Activated naive CD4-positive, alpha-beta T cell treated with Interleukin-2 at 50 U/mL for 16 hours (primary cell): Measurements from ENCODE around the gene NRL.
A peak's percentile ranks its signal among the peaks of the same experiment; 100 is the strongest.

Experiments
- DNase-seq: peaks from one replicate; pipeline ENCODE4 v3.0.0-alpha.2; 2020

NRL gene

GRCh38 chr14:24065408-24065807 is 49.3 kb downstream of the NRL start:
- DNase-seq: no peak

GRCh38 chr14:24064856-24065255 is 49.9 kb downstream of the NRL start:
- no peak for DNase-seq

DNA sequence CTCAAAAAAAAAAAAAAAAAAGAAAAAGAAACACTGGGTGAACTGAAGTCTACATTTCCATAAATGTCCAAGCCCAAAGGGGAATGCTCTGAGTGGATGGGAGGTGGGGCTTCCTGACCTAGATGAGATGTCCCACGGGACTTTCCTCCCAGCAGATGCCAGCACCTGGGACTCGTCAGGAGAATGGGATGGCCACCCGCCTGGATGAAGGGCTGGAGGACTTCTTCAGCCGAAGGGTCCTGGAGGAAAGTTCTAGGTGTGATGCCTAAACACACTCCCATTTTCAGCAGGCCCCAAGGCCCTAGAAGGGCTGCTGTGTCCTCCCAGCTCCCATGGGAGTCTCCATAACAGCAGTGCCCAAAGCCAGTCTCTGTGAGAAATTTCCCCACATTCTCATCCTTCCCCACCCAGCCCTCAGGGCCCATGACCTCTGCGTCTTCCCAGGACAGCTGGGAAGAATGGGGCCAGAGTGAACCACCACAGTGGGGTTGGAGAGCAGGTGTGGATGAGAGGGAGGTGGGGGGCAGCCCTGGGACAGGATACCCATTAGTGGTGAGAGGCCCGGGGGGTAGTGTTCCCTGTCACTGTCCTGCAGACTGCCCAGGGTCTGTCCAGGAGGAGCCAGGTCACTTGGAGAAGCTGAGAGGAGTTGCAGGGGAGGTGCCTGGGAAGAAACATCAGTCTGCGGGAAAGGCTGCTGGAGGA is 50.5 kb downstream of the NRL start:
- DNase-seq: no peak

GRCh38 chr14:24063263-24063836 is 51.4 kb downstream of the NRL start:
- DNase-seq: no peak

GRCh38 chr14:24062216-24062980 is 52.4 kb downstream of the NRL start:
- DNase-seq: no peak

DNA sequence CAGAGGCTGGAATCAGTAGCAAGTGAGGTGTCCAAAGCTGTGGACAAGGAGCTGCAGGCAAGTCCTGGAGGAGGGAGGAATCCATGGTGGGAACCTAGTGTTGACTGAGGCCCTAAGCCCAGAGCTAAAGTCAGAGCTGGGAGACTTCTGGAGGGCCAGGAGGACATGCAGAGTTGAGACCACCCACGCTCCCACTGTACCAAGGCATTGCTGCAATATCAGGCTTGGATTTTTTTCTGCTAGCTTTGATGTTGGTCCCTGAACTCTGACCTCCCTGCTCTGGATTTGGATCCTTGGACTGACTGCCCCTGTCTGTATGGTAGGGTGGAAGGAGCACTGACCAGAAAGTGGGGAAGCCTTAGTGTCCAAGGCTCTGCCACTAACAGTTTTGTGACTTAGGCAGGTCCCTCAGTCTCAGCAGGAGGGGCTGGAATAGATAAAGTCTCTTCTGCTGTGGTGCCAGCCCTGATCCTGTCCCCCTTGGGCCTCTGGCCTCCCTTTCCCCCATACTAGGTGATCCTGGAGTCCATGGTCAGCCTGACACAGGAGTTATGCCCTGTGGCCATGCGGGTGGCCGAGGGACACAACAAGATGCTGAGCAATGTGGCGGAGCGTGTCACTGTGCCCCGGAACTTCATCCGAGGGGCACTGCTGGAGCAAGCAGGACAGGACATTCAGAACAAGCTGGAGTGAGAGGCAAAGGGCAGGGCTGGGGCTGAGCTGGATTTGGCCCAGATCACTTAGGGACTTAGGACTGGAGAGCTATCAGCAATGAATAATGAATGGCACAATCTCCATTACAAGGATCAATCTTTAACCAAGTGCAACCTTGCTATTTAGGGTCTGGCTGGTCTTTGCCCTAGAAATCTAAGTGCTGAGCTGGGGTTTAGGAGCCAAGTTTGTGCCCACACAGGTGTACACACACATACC is 53.5 kb downstream of the NRL start:
- no peak for DNase-seq

GRCh38 chr14:24060443-24060842 is 54.3 kb downstream of the NRL start:
- DNase-seq: no peak

- DNase-seq: no peak
These were observed 54.8 kb downstream of the NRL start for GRCh38 chr14:24059841-24060388.

GRCh38 chr14:24058951-24059475 is 55.7 kb downstream of the NRL start:
- DNase-seq: no peak

GRCh38 chr14:24058260-24058950 is 56.3 kb downstream of the NRL start:
- DNase-seq: no peak

DNA sequence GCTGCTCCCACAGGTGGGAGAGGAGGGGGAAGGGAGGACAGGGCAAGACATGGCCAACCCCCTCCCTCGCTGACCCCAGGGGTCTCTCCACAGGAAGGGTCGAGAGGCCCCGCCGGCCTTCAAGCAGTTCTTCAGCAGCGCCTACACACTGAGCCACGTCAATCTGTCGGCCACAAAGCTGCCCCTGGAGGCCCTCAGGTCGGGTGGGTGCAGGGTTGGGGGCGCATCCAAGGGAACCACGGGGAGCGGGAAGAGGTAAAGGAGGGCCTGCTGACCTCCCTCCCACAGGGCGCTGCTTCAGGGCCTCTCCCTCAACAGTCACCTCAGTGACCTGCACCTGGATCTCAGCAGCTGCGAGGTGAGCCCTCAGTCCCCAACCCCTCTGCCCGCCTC is 56.9 kb downstream of the NRL start:
- no peak for DNase-seq

DNA sequence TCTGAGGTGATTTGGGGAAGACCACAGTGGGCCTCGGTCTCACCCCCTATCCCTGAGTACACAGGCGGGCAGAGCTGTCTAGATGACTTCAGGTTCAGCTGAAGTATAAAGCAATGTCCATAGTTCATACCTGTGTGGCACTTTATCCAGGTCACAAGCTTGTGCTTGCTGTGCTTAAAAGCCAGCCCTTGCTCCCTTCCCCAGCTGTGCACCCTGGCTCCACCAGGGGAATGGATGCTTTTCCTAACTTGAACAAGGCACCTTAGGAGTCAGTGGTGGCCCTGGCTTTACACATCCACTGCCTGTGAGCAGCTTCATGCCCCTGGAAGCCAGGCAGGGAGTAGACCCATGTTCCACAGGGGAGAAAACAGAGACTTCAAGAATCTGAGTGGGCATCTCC is 57.5 kb downstream of the NRL start:
- DNase-seq: no peak

- DNase-seq: no peak
These were observed 58.0 kb downstream of the NRL start for GRCh38 chr14:24056800-24057184.

- no peak for DNase-seq
These were observed 58.6 kb downstream of the NRL start for GRCh38 chr14:24055971-24056799.

DNA sequence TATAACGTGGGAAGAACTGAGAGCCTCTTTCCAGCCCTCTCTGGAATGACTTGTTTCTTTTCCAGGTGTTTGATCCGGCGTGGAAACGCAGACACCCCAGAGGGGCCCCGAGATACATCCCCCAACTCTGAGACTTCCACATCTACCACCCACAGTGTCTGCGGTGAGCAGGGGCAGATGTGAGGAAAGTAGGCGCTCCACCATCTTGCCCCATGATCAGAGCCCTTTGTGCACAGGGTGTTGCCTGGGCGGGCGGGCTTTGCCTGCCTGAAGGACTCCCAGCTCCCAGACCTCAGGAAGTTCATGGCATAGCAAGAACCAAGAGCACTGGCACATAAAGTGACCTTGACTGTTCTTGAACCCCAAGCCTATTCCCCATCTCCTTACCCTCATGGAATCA is 60.1 kb downstream of the NRL start:
- no peak for DNase-seq

GRCh38 chr14:24054324-24054641 is 60.5 kb downstream of the NRL start:
- no peak for DNase-seq

DNA sequence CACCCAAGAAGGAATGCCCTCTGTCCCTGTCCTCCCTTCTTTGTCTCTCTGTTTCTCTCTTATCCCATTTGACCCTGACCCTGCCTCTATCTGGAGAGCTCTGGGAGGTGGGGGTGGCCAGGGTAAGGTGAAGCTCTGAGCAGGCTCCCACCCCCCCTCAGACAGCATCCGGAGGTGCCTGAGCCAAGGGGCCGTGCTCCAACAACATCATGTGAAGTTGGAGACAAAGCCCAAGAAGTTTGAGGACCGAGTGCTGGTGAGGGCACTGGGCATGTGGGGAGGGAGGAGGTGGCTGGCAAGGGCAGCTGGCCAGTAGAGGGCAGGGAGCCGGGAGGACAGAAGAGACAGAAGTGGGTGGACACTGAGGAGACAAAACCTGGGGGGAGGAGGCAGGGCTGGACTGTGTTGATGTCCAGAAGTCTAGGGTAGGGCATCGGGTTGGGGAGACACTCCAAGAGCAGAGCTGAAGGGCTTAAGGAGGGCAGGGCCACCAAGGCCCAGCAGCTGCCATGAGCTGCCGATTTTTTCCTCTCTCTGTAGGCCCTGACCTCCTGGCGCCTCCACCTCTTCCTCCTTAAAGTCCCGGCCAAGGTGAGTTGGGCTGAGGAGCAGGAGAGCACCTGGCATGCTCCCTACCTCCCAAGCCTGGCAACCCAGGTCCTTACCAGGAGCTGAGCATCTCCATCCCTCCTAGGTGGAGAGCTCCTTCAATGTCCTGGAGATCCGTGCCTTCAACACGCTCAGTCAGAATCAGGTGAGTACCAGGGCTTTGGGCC is 61.0 kb downstream of the NRL start:
- DNase-seq: no peak

DNA sequence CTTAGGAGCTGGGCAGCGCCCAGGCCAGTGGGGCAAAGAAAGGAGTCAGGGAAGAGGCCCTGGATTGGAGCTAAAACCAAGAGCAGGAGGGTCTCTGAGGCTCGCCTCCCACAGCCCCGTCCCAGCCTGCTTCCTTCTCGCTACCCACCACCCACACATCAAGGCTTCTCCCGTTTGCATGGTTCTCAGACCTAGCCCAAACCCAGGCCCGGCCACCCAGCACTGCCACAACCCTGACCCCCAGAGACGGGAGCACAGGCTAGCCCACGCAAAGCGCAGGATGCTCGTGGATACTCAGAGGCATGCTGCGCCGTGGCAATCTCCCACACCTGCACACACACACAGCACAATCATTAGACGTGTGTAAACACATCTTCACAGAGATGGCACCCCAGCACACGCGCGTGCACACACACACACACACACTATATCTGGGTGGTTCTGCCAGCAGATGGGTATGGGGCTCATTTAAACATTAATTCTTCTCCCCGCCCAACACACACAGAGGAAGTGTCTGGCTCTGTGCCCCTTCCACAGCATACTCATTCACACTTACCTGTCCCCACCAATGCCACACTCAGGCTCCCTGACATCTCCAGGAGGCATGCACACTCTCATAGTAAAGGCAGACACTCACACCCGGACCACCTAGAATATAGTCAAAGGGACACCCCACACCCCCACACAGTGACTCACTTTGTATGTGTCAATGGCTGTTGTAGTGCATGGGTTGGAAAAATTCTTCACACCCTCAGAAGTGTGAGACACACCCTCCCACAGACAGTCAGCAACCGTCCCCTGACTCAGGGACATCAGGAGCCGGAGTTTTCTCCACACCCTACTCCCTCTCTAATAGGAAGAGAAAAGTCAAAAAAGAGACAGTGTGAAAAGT is 61.8 kb downstream of the NRL start:
- DNase-seq: peak; percentile 77
